GM12878 (cell line): Measurements from ENCODE around the gene FBXL17. TPM values are rescaled to one million over a fixed set of nuclear protein-coding genes. Genes with fewer than 3 reads are reported as not detected.

Experiments
- ATAC-seq: fragments of 200-7000 bp; cut with Tn5 transposase; 3 replicates; pipeline ENCODE4 v1.9.1; 2020; ENCODE audit warnings: mild to moderate bottlenecking, moderate library complexity
- BruUV-seq: library from RNA; stranded (reverse); fragments of 400-500 nt; replicated peaks from 2 replicates; lab custom pipeline; 2021; lab: Mats Ljungman, UMichigan
- CTCF ChIA-PET: fragments of 300-600 bp; sonication (Branson Sonifier 250); formaldehyde crosslinking; extraction: SDS; loops from one replicate; lab custom pipeline; 2021; ENCODE audit warnings: inconsistent platforms; lab: Yijun Ruan, JAX
- POLR2A ChIA-PET: fragments of 350-600 bp; formaldehyde crosslinking; extraction: SDS; loops from one replicate; lab custom pipeline; 2021; ENCODE audit warnings: inconsistent platforms; lab: Charles Lee
- RAD21 ChIA-PET: fragments of 300-600 bp; sonication (Branson Sonifier 250); formaldehyde crosslinking; loops from one replicate; lab custom pipeline; 2023; ENCODE audit warnings: antibody characterized with exemption; ENCODE audit not compliant: unreplicated experiment; lab: Charles Lee
- SMC1A ChIA-PET: fragments of 300-600 bp; sonication (Branson Sonifier 250); formaldehyde crosslinking; loops from one replicate; lab custom pipeline; 2023; ENCODE audit not compliant: unreplicated experiment, uncharacterized antibody; lab: Charles Lee
- DNase-seq: peaks from one replicate; pipeline ENCODE4 v3.0.0-alpha.2; 2011; ENCODE audit warnings: low read depth, low spot score
- FAIRE-seq: peaks from 3 replicates; lab custom pipeline; 2011; peaks lifted over from hg19 to GRCh38; lab: Jason Lieb, UNC
- H2AFZ ChIP-seq: 2 replicates; pipeline ENCODE4 v1.6.0; 2011; ENCODE audit warnings: low read depth, low read length, control low read depth; ENCODE audit not compliant: control insufficient read depth
- H3K27ac ChIP-seq: 2 replicates; pipeline ENCODE4 v1.5.1; 2011; ENCODE audit warnings: control low read depth; ENCODE audit not compliant: control insufficient read depth, insufficient read depth
- H3K27me3 ChIP-seq, 2 experiments: replicated peaks in 1 of 2; 2 replicates each; pipeline versions ENCODE4 v1.6.0 to v1.6.1; 2011; ENCODE audit warnings: low read length in 1 of 2; ENCODE audit not compliant: control insufficient read depth in 2 of 2, insufficient read depth in 2 of 2
- H3K36me3 ChIP-seq, 2 experiments: 2 replicates each; pipeline ENCODE4 v1.5.1; 2011; ENCODE audit warnings: low read length in 1 of 2; ENCODE audit not compliant: control insufficient read depth in 2 of 2, insufficient read depth in 2 of 2
- H3K4me1 ChIP-seq: 2 replicates; pipeline ENCODE4 v1.6.1; 2011; ENCODE audit warnings: mild to moderate bottlenecking, low read length, moderate library complexity, mixed read lengths; ENCODE audit not compliant: control insufficient read depth, insufficient read depth
- H3K4me2 ChIP-seq: 2 replicates; pipeline ENCODE4 v1.6.0; 2011; ENCODE audit warnings: control low read depth; ENCODE audit not compliant: control insufficient read depth, insufficient read depth
- H3K4me3 ChIP-seq: fragments of 200-600 bp; sonication (generic); 2 replicates; pipeline ENCODE4 v1.5.1; 2016
- H3K79me2 ChIP-seq: 2 replicates; pipeline ENCODE4 v1.6.0; 2011; ENCODE audit warnings: low read length; ENCODE audit not compliant: control insufficient read depth, insufficient read depth
- H3K9ac ChIP-seq: 2 replicates; pipeline ENCODE4 v1.8.0; 2011; ENCODE audit warnings: low read length, control low read depth, mixed read lengths; ENCODE audit not compliant: control insufficient read depth, insufficient read depth
- H3K9me3 ChIP-seq: replicated peaks from 3 replicates; pipeline ENCODE4 v1.5.1; 2011; ENCODE audit warnings: mild to moderate bottlenecking, low read length; ENCODE audit not compliant: control insufficient read depth, insufficient read depth
- H4K20me1 ChIP-seq: 2 replicates; pipeline ENCODE4 v1.6.0; 2011; ENCODE audit not compliant: control insufficient read depth, insufficient read depth
- ATF2 ChIP-seq: IDR thresholded peaks from 2 replicates; pipeline ENCODE4 v1.6.1; 2012; ENCODE audit warnings: low read length, inconsistent platforms
- BACH1 ChIP-seq: fragments of 450-650 bp; IDR thresholded peaks from 2 replicates; pipeline ENCODE4 v1.6.1; 2017; ENCODE audit warnings: mild to moderate bottlenecking, borderline replicate concordance
- BRCA1 ChIP-seq: IDR thresholded peaks from 2 replicates; pipeline ENCODE4 v1.6.1; 2011; ENCODE audit warnings: low read depth, low read length, improper control_type of control experiment
- ELK1 ChIP-seq: IDR thresholded peaks from 2 replicates; pipeline ENCODE4 v1.6.1; 2012; ENCODE audit warnings: low read depth, low read length, improper control_type of control experiment
- ESRRA ChIP-seq: IDR thresholded peaks from 2 replicates; pipeline ENCODE4 v1.6.1; 2012; ENCODE audit warnings: mild to moderate bottlenecking, low read length, improper control_type of control experiment
- MTA2 ChIP-seq: fragments of 450-650 bp; IDR thresholded peaks from 2 replicates; pipeline ENCODE4 v1.6.1; 2016; ENCODE audit warnings: low read depth, mild to moderate bottlenecking, moderate library complexity
- NR2C2 ChIP-seq: IDR thresholded peaks from 2 replicates; pipeline ENCODE4 v1.6.1; 2011; ENCODE audit warnings: borderline replicate concordance, low read depth; ENCODE audit not compliant: control insufficient read depth, insufficient read length
- RAD51 ChIP-seq: fragments of 450-650 bp; IDR thresholded peaks from 2 replicates; pipeline ENCODE4 v1.6.1; 2016; ENCODE audit warnings: moderate library complexity, mild to moderate bottlenecking, inconsistent platforms
- RUNX3 ChIP-seq: IDR thresholded peaks from 2 replicates; pipeline ENCODE4 v1.6.1; 2012; ENCODE audit warnings: low read length, inconsistent platforms
- ZNF384 ChIP-seq: IDR thresholded peaks from 2 replicates; pipeline ENCODE4 v1.6.1; 2012; ENCODE audit warnings: low read depth, mild to moderate bottlenecking, low read length, improper control_type of control experiment, borderline replicate concordance
- WGBS: methylation state at CpG from one replicate; pipeline ENCODE4 v1.1.6; 2016; ENCODE audit warnings: low lambda C conversion rate; ENCODE audit not compliant: insufficient replicate concordance, insufficient coverage; ENCODE audit errors: missing lambda C conversion rate; 5-methylcytosine and 5-hydroxymethylcytosine counted together
- in situ Hi-C: fragments of 300-500 bp; cut with MboI; formaldehyde crosslinking; loops from 9 replicates; pipeline ENCODE4 v1.14.3; 2018; ENCODE audit warnings: mixed read lengths
- intact Hi-C: fragments of 100-400 bp; cut with micrococcal nuclease; formaldehyde crosslinking; loops from one replicate; pipeline ENCODE4 v1.14.2; 2022; ENCODE audit not compliant: unreplicated experiment
- polyA plus RNA-seq, 11 experiments: library from polyadenylated mRNA; depleted of rRNA in 4 of 11; unstranded in 6 of 11; stranded (reverse) in 5 of 11; fragments of >200 nt; fragmentation: Nextera tagmentation in 4 of 11; fragmentation: Illumina TruSeq in 1 of 11; extraction: Ambion mirVana in 4 of 11; extraction: Trizol in 1 of 11; gene quantifications; 1 replicate in 1 of 11; 2 replicates in 10 of 11; pipeline versions ENCODE4 v1.2.1 to v1.2.3, GENCODE V29; 2011 to 2016; ENCODE audit warnings: inconsistent platforms in 2 of 11, missing spikeins in 2 of 11, low read depth in 1 of 11
- total RNA-seq, 4 experiments: library from RNA; depleted of rRNA in 3 of 4; stranded (reverse); fragments of >200 nt in 3 of 4; fragmentation: Illumina TruSeq in 1 of 4; extraction: Trizol in 1 of 4; gene quantifications; 2 replicates each; pipeline versions ENCODE4 v1.2.1 to v1.2.3, GENCODE V29; 2013 to 2021
- TF ChIP-seq, protein P1 (sequence below): fragments of 150-350 bp; IDR thresholded peaks from 2 replicates; pipeline ENCODE4 v1.6.1; 2016; ENCODE audit warnings: low read depth, low read length

Gene FBXL17
- total and polyA plus RNA-seq, 10 of the 15 experiments (the other 5 are each of a cell fraction or from before 2014, with no cell fraction given) = 0.88 to 9.0 (median 4.4) TPM

DNA sequence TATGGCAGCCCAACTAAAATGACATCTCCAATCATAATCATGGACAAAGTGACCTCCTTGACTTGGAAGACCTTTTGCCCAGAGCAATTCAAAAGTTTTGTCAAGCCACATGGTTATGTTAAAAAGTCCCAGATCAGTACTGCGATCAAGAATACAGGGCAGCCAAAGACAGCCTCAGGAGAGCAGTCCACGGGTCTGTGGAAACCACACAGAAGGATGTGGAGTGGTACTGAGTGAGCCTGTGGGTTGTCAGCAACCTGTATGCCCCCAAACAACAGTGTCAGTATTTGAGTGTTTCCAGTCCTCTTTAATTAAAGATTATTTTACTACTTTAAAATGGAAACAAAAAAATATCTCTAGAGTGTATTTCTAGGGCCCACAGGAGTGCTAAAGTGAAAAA lies 365.8 kb downstream of the FBXL17 start:
- no TSS peak for BruUV-seq
- no peaks in the 10 kb centered on the region for H3K27me3 ChIP-seq
- no peak overlapping the region for H3K27ac ChIP-seq
- H4K20me1 ChIP-seq = no peaks in the 10 kb centered on the region
- POLR2A ChIA-PET = no interaction called here
- TF ChIP-seq BRCA1 (no peak), ATF2 (no peak), RAD51 (no peak), RUNX3 (no peak), BACH1 (no peak), ZNF384 (no peak), ESRRA (no peak), NR2C2 (no peak), MTA2 (no peak), ELK1 (no peak)
- TF ChIP-seq, protein P1, sequence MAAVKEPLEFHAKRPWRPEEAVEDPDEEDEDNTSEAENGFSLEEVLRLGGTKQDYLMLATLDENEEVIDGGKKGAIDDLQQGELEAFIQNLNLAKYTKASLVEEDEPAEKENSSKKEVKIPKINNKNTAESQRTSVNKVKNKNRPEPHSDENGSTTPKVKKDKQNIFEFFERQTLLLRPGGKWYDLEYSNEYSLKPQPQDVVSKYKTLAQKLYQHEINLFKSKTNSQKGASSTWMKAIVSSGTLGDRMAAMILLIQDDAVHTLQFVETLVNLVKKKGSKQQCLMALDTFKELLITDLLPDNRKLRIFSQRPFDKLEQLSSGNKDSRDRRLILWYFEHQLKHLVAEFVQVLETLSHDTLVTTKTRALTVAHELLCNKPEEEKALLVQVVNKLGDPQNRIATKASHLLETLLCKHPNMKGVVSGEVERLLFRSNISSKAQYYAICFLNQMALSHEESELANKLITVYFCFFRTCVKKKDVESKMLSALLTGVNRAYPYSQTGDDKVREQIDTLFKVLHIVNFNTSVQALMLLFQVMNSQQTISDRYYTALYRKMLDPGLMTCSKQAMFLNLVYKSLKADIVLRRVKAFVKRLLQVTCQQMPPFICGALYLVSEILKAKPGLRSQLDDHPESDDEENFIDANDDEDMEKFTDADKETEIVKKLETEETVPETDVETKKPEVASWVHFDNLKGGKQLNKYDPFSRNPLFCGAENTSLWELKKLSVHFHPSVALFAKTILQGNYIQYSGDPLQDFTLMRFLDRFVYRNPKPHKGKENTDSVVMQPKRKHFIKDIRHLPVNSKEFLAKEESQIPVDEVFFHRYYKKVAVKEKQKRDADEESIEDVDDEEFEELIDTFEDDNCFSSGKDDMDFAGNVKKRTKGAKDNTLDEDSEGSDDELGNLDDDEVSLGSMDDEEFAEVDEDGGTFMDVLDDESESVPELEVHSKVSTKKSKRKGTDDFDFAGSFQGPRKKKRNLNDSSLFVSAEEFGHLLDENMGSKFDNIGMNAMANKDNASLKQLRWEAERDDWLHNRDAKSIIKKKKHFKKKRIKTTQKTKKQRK = no peak
- no peak overlapping the region for H2AFZ ChIP-seq
- ATAC-seq (no peak; the same call in 2 of the 3 replicates), FAIRE-seq (no peak), DNase-seq (no peak)
- no peaks in the 10 kb centered on the region for H3K9me3 ChIP-seq
- H3K4me2 ChIP-seq = no peak overlapping the region
- no peaks in the 10 kb centered on the region for H3K79me2 ChIP-seq
- H3K9ac ChIP-seq = no peak overlapping the region
- intact Hi-C loops = no loop called here
- CTCF ChIA-PET = no interaction called here
- RAD21 ChIA-PET = no interaction called here
- H3K4me1 ChIP-seq = no peaks in the 10 kb centered on the region
- WGBS = 81% methylated on average over 2 of the region's 2 CpGs
- no peaks in the 10 kb centered on the region for H3K36me3 ChIP-seq
- H3K4me3 ChIP-seq = no peak overlapping the region
- SMC1A ChIA-PET = no interaction called here
- in situ Hi-C loops = no loop called here
